Epidermal melanocyte (primary cell): ENCODE measurements around the gene PKN1.
A peak's percentile ranks its signal among the peaks of the same experiment; 100 is the strongest.
"Not testable (repeated sequence)": the region's sequence is repeated elsewhere in the genome, so short reads cannot be mapped to it uniquely, and the experiment has no call there.

ENCODE experiments used
- DNase-seq: peaks from one replicate; pipeline ENCODE4 v3.0.0; 2011; ENCODE audit warnings: low spot score; ENCODE audit not compliant: insufficient read length

PKN1 gene

DNA sequence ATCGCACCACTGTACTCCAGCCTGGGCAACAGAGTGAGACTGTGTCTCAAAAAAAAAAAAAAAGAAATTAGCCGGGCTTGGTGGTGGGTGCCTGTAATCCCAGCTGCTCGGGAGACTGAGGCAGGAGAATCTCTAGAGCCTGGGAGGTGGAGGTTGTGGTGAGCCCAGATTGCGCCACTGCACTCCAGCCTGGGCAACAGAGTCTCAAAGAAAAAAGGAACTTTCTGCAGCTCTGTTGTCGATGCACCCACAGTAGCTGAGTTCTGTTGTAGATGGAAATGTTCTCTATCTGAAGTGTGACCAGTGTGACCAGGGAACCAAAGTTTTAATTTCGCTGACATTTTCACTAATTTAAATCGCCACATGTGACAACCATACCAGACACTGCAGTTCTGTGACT, 29.3 kb downstream of the PKN1 start:
- DNase-seq, result not testable (repeated sequence)

- DNase-seq, result no peak
Measured at GRCh38 chr19:14463747-14464146, 30.6 kb downstream of the PKN1 start.

DNA sequence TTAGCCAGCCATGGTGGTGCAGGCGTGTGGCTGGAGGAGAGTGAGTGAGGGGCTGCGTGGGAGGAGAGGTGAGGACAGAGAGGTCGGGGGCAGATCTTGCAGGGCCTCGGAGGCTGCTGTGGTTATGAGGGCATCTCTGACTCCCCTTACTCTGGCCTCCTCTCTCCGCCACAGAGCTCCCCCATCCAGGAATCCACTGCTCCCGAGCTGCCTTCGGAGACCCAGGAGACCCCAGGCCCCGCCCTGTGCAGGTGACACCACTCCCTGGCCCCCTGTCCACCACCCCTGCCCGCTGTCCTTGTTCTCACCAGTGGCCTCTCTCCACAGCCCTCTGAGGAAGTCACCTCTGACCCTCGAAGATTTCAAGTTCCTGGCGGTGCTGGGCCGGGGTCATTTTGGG, 34.3 kb downstream of the PKN1 start:
- no peak for DNase-seq

- DNase-seq, result no peak
Measured at GRCh38 chr19:14467816-14468215, 34.7 kb downstream of the PKN1 start.

DNA sequence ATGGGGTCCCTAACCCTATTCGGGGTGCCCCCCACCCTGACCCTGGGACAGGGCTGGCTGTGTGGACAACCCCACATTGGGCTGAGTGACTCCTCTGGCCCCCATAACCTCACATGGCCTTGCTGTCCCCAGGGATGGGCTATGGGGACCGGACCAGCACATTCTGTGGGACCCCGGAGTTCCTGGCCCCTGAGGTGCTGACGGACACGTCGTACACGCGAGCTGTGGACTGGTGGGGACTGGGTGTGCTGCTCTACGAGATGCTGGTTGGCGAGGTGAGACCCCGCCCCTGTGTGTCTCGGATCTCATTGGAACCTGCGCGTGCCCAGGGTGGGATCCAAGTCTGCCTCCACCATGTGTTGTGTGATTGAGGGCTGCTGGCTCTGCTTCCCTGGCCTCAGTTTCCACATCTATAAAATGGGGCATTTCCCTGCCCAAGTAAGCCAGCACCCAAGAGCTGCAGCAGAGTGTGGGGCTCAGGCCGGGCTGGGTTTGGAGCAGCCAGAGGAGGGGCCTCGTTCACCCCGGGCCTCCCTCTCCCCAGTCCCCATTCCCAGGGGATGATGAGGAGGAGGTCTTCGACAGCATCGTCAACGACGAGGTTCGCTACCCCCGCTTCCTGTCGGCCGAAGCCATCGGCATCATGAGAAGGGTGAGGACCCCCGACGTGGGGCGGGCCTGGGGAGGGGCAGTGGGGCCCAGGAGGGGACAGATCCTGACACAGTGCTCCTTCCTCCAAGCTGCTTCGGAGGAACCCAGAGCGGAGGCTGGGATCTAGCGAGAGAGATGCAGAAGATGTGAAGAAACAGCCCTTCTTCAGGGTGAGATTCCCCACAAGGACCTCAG, 37.1 kb downstream of the PKN1 start:
- DNase-seq, result peak; percentile 8

- peak; percentile 7 for DNase-seq
Measured at GRCh38 chr19:14471436-14472187, 38.5 kb downstream of the PKN1 start.

DNA sequence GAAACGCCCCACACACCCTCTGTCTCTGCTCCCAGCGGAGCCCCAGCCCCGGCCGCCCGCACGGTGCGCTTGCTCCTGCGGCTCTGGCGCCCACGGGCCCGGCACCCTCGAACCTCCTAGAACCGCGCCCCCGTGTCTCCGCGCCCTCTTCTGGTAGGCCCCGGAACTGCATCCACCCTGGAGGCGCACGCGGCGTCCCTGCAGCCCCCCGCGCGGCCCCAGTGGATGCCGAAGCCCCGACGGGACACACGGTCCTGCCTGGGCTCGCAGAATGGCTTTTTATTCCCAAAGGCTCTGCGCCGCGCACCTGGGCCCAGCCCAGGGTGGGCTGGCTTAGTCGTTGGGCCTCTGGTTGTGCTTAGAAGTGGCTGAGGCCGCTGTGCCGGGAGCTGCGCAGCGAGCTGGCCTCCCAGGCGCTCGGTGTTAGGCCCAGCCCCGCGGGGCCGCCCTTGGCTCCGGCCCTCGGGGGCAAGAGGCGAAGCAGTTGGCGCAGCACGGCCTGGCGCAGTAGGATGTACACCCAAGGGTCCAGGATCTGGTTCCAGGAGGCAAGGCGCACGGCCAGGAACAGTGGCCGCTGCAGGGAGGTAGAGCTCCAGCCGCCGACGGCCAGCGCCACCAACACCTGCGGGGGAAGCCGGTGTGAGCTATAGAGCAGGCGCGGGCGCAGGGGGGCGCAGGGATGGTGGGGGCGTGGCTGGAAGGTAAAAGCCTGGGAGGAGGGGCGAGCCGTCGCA, 39.3 kb downstream of the PKN1 start:
- peak; percentile 92 for DNase-seq

DNA sequence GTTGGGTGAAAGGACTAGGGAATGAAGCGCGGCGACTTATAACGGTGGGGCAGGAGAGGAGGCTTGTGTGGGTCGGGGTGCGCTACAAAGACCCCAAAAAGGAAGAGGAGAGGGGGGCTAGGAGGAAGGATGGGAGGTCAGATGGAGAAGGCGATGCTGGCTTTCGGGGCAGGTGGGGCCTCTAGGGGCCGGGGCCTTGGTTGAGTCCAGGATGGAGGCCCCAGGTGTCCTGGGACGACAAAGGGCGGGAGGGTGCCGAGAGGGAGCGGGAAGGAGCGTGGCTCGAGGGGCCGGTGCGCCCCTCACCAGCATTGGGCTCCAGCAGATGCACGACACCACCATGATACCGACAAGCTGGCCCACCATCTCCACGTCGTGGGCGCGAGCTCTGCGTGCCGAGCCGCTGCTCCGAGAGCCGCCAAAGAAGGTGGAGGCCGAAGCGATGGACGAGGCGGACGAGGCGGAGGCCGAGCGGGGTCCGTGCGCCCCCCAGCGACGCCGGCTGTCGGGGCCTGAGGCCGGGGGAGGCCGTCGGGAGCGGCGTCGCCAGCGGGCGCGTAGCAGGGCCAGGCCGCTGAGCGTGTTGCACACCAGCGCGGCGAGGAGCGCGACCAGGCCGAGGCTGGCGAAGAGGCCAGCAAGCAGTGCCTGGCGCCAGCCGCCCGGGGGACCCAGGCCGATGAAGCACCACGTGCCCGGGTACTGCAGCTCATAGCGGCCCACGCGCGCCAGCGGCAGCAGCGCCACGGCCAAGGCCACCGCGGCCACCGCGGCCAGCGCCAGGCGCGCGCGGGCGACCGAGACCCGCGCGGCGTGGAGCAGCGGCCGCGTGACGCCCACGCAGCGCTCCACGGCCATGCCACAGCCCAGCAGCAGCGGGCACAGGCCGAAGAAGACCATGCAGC, 40.2 kb downstream of the PKN1 start:
- peak; percentile 18 for DNase-seq

- peak; percentile 16 for DNase-seq
Measured at GRCh38 chr19:14473978-14474578, 41.0 kb downstream of the PKN1 start.

DNA sequence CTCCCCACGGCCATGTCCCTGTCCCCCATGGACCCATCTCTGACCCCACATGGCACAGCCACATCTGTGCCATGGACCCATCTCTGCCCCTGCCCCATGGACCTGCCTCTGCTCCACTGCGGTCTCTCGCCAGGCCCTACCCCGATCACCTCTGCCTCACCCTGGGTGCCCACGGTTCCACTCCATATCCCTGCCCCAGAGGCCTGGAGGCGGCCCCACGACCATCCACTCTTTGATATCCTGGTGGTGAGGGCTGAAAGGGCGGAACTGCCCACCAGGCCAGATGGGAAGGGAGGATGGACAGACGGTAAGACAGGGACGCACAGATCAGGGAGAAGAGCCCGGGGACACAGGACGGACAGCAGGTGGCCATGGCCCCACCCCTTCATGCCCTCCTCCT, 41.7 kb downstream of the PKN1 start:
- DNase-seq, result peak; percentile 18

- peak; percentile 63 for DNase-seq
Measured at GRCh38 chr19:14475251-14476073, 42.4 kb downstream of the PKN1 start, which contains the start of gene PTGER1. PTGER1 (minus strand) TSS chr19:14475354; CDS start chr19:14474320, 1,034 bp downstream.

DNA sequence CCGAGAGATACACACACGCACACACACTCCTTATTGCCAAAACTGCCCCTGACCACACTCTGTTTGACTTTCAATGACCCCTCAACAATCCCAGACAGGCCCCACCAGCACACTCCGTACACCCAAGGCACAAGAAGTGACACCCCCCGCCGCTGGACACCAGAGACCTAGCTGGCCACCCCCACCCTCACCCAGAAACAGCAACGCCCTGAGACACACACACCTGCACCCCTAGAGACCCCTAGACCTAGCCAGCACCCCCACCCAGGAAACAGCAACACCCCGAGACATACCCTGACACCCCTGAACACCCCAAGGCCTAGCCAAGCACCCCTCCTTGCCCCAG, 43.2 kb downstream of the PKN1 start:
- no peak for DNase-seq

GRCh38 chr19:14476673-14477401, 43.7 kb downstream of the PKN1 start:
- DNase-seq, result peak; percentile 41

DNA sequence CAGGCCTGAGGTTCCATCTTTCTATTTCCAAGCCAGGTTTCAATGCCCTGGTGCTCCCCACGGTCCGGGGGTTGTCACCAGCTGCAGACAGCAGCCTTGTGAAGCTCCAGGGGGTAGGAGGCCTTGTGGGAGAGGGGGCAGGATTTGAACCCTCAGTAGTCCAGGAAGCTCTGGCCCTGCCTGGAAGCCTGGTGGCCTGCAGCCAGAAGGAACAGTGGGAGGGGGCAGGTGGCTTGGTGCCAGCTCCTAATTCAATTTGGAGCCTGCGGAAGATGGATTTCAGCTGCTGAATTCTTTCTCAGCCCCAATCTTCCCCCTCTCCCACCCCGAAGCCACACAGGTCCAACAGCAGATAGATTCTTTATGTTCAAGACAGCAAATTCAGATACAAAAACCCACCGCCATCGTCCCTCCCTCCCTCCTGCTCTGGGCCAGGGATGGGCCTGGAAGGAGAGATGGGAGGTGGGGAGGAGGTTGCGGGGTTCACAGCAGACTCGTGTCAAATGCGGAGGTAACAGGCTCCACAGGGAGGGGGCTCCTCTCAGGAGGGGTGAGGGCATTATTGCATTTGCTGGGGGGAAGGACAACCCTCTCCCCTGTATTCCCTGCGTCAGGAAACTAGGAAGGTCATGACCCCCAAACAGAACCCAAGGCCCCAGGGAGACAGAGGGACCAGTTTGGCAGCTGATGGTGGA, 44.5 kb downstream of the PKN1 start:
- DNase-seq, result peak; percentile 14

DNA sequence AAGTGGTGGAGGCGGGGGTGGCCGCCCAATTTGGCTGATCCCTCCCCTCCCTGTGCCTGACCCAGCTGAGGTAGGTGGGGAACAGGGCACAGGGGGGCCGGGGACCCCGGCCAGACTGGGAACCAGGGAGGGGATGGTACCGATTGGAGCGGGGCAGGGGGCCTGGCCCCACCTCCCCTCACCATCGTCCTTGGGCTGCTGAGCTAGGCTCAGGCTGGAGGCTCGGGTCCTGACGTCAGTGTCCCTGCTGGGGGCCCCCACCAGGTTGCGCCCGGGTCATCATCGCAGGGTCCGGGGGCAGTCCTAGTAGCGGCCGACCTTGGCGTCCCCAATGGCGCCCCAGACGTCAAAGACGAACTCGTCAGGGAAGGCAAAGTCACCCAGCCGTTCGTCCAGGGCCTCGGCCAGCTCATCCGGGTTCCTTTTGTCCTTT, 45.0 kb downstream of the PKN1 start:
- DNase-seq, result peak; percentile 11

GRCh38 chr19:14479309-14479974, 46.3 kb downstream of the PKN1 start:
- peak; percentile 7 for DNase-seq

- peak; percentile 43 for DNase-seq
Measured at GRCh38 chr19:14479975-14480699, 47.0 kb downstream of the PKN1 start.
